ENCODE measurements around the gene PDGFRB. TPM values are rescaled to one million over a fixed set of nuclear protein-coding genes. Genes with fewer than 3 reads are reported as not detected.
A peak's percentile ranks its signal among the peaks of the same experiment; 100 is the strongest.

Gene PDGFRB
- total and polyA plus RNA-seq, 2 of the 4 experiments (the other 2 are of a cell fraction), result 108 to 124 TPM

- H3K4me2 ChIP-seq (ENCODE audit: low read depth, low read length), result no peak overlapping the region
- H3K56ac ChIP-seq (ENCODE audit: extremely low read depth, insufficient read depth, low read length), result no peak overlapping the region
- H3K23ac ChIP-seq (ENCODE audit: low read depth, low read length), result 0 out of 2 replicates have a peak overlapping the region, but pooled peaks have one; percentile 0
- BruUV-seq (replicated peaks), result no TSS peak
- peak overlapping the region; percentile 63 for H3K18ac ChIP-seq (ENCODE audit: low read depth, low read length)
- peak overlapping the region; percentile 6; the same call in 2 of the 3 replicates for H2BK15ac ChIP-seq (ENCODE audit: low read depth, low read length)
- dilution Hi-C loops (cut with HindIII; ENCODE audit: low sequenced_read_pairs, unreplicated experiment), result no loop called here
- H2AK5ac ChIP-seq (ENCODE audit: low read depth, low read length), result peak overlapping the region; percentile 81
- peak overlapping the region; percentile 75 for H3K27ac ChIP-seq (ENCODE audit: insufficient read depth, low read length)
- peaks cover 39% of the 10 kb centered on the region for H3K4me1 ChIP-seq (ENCODE audit: control insufficient read depth, insufficient read depth, low read length)
- no peaks in the 10 kb centered on the region for H3K9me3 ChIP-seq (ENCODE audit: control insufficient read depth, insufficient read depth, low read length)
- H2BK20ac ChIP-seq (ENCODE audit: low read depth, low read length), result peak overlapping the region; percentile 6; the same call in 1 of the 2 replicates
- H3K4me3 ChIP-seq (ENCODE audit: insufficient read depth, low read depth, low read length), result no peak overlapping the region
- peak overlapping the region; percentile 75 for H3K4ac ChIP-seq (ENCODE audit: low read depth, low read length)
- peak overlapping the region; percentile 53 for H4K91ac ChIP-seq (ENCODE audit: insufficient read depth, low read depth, low read length)
- intact Hi-C loops (cut with micrococcal nuclease), result loop anchor here (2.0 kb wide), 1 partner anchor 23 kb away; the partner anchor contains the start of gene PDGFRB
- H2AK9ac ChIP-seq (replicated peaks; ENCODE audit: low read depth, low read length, poor library complexity), result no peak overlapping the region
- H2AFZ ChIP-seq (replicated peaks; ENCODE audit: low read length, poor library complexity), result no peak overlapping the region
- no peaks in the 10 kb centered on the region for H3K27me3 ChIP-seq (ENCODE audit: control insufficient read depth, insufficient read depth, low read length)
- ChIA-PET CTCF (no interaction called here), POLR2A (ENCODE audit: unreplicated experiment) (no interaction called here)
- ATAC-seq (ENCODE audit: low read depth), result peak; percentile 4; the same call in 1 of the 2 replicates
- H3K9ac ChIP-seq (ENCODE audit: low read depth, low read length), result peak overlapping the region; percentile 36; the same call in 1 of the 2 replicates
- no peaks in the 10 kb centered on the region for H4K20me1 ChIP-seq (ENCODE audit: insufficient read depth, low read length)
- H3K14ac ChIP-seq (replicated peaks; ENCODE audit: low read depth, low read length), result peak overlapping the region; percentile 61
- H3K36me3 ChIP-seq (ENCODE audit: control insufficient read depth, insufficient read depth, low read length), result peaks cover 91% of the 10 kb centered on the region
- H2BK5ac ChIP-seq (ENCODE audit: low read depth, low read length, poor library complexity, severe bottlenecking), result peak overlapping the region; percentile 77
- peaks cover 37 to 91% of the 10 kb centered on the region in 2 experiments for H3K79me1 ChIP-seq (ENCODE audit: low read depth in 1 of 2, low read length in 2 of 2)
- H2BK120ac ChIP-seq (ENCODE audit: low read depth, low read length), result peak overlapping the region; percentile 78
- H4K5ac ChIP-seq (ENCODE audit: low read depth, low read length), result peak overlapping the region; percentile 43
- peak overlapping the region; percentile 13 to 63; a peak in 2 of 4 replicates for H4K8ac ChIP-seq (ENCODE audit: low read depth in 2 of 2, low read length in 2 of 2)
- WGBS, 2 experiments (ENCODE audit: extremely low coverage in 2 of 2, insufficient read length in 1 of 2), result no CpG with 5 or more reads among the region's 4 CpGs
- H3K9me1 ChIP-seq (ENCODE audit: insufficient read depth, low read length), result peaks cover 22% of the 10 kb centered on the region
- TF ChIP-seq CEBPB (IDR thresholded peaks at IDR 0.05; ENCODE audit: low read depth, low read length), result peak; percentile 78
- TF ChIP-seq RCOR1 (IDR thresholded peaks at IDR 0.05; ENCODE audit: insufficient replicate concordance, low read length), result no peak
- in situ Hi-C loops (cut with MboI; ENCODE audit: low sequenced_read_pairs), result no loop called here
- DNase-seq, result peak; percentile 56
These were observed 24.2 kb downstream of the PDGFRB start for GRCh38 chr5:150131461-150131860.
